ENCODE data around the gene GSTM2.

DNA sequence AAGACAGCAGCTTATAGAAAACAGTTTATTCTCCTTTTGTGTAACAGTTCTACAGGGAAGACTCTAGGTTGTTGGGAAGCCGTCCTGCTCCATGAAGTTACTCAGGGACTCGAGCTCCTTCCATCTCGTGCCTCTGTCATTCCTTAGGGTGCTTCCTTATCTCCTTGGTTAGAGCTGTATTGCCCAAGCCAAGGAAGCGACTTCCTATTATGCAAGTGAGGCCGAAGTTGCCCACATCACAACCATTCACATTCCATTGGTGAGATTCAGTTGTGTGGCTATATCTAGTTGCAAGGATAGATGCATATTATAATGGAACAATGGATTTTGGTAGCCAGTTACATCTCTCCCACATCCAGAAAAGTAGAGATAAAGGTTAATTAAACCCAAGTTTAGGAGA, 53.2 kb downstream of the GSTM2 start:
- TF ChIP-seq, protein P1, sequence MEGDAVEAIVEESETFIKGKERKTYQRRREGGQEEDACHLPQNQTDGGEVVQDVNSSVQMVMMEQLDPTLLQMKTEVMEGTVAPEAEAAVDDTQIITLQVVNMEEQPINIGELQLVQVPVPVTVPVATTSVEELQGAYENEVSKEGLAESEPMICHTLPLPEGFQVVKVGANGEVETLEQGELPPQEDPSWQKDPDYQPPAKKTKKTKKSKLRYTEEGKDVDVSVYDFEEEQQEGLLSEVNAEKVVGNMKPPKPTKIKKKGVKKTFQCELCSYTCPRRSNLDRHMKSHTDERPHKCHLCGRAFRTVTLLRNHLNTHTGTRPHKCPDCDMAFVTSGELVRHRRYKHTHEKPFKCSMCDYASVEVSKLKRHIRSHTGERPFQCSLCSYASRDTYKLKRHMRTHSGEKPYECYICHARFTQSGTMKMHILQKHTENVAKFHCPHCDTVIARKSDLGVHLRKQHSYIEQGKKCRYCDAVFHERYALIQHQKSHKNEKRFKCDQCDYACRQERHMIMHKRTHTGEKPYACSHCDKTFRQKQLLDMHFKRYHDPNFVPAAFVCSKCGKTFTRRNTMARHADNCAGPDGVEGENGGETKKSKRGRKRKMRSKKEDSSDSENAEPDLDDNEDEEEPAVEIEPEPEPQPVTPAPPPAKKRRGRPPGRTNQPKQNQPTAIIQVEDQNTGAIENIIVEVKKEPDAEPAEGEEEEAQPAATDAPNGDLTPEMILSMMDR (IDR thresholded peaks at IDR 0.05) = no peak
- TF ChIP-seq POLR2AphosphoS5 (IDR thresholded peaks at IDR 0.05; ENCODE audit: low read depth, low read length) = no peak

All from Panc1 (cell line).